HG03108 (cell line): ENCODE data around the gene NIPAL3.
"Not testable (repeated sequence)": the region's sequence is repeated elsewhere in the genome, so short reads cannot be mapped to it uniquely, and the experiment has no call there.

Source experiments
- ATAC-seq: cut with Tn5 transposase; IDR thresholded peaks from one replicate; pipeline ENCODE4 v1.9.1; 2021; ENCODE audit warnings: moderate library complexity; ENCODE audit not compliant: unreplicated experiment

The NIPAL3 gene

GRCh38 chr1:24421502-24421901 is 5.9 kb downstream of the NIPAL3 start:
- no peak for ATAC-seq

- no peak for ATAC-seq
Observed at GRCh38 chr1:24424207-24424606, 8.6 kb downstream of the NIPAL3 start.

DNA sequence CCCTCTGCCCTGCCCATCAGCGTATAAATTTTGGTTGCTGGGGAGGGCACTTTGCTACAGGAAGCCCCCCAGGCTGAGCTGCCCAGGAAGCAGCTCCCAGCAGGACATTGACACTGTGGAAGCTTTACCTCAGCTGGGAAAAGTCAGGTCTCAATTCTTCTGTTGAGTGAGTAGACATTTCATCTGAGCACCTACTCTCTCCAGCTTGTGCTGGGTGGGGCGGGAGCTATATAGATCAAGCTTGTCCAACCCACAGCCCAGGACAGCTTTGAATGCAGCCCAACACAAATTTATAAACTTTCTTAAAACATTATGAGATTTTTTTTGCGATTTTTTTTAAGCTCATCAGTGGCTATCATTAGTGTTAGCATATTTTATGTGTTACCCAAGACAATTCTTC is 9.4 kb downstream of the NIPAL3 start:
- ATAC-seq, result no peak

- no peak for ATAC-seq
Observed at GRCh38 chr1:24425441-24425840, 9.8 kb downstream of the NIPAL3 start.

DNA sequence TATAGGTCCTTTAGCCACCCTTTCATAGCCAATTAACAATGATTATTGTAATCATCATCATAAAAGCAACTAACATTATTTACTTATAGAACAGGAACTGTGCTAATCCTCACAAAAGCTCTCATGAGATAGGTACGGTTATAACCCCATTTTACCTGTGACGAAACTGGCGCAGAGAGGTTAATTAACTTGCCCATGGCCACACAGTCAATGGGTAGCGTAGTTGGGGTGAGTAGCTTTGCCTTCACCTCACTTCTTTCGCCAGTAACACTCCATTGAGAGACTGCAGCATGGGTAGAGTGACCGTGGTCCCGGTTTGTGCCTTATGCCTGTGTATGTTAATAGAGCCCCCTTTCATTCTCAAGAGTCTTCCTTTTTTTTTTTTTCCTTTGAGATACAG is 10.3 kb downstream of the NIPAL3 start:
- no peak for ATAC-seq

- ATAC-seq, result no peak
Observed at GRCh38 chr1:24426744-24427544, 11.3 kb downstream of the NIPAL3 start.

GRCh38 chr1:24427545-24427862 is 11.9 kb downstream of the NIPAL3 start:
- ATAC-seq, result no peak

GRCh38 chr1:24435782-24436365 is 20.3 kb downstream of the NIPAL3 start:
- ATAC-seq, result no peak

GRCh38 chr1:24437631-24438396 is 22.2 kb downstream of the NIPAL3 start:
- no peak for ATAC-seq

GRCh38 chr1:24438423-24438901 is 22.9 kb downstream of the NIPAL3 start:
- no peak for ATAC-seq

DNA sequence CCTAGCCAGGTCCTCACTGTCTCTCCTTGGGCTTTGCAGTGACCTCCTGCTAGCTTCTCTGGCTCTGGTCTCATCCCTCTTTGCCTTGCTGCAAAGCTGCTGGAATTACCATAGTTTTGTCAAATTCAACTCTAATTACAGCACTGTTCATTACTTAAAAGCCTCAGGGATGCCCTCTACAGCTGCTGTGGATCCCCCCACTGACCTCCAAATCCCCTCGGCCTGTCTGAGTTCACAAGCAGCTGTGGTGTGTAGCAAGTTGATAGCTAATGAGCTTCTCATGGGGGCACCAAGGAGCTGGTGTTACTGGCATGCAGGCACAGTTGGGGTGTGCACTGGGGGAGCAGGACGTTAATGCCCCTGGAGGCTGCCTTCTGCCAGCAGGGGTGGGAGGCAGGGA is 24.8 kb downstream of the NIPAL3 start:
- ATAC-seq, result no peak

DNA sequence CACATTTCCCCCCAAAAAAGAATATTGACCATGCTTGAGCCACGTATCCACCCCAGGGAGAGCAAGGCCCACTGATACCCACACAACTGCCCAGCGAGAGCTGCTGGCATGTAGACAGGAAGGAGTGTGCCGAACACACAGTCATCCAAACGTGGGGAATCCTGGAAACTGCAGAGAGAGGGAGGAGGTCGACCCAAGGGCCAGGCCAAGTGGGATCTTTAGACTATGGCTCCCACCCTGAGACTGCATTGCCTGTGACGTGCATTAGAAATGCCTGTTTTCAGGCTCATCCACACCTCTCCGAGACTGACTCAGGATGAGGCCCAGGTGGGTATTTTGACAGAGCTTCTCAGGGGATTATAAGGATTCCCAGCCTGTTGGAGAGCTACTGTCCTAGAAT is 25.9 kb downstream of the NIPAL3 start:
- ATAC-seq, result no peak

DNA sequence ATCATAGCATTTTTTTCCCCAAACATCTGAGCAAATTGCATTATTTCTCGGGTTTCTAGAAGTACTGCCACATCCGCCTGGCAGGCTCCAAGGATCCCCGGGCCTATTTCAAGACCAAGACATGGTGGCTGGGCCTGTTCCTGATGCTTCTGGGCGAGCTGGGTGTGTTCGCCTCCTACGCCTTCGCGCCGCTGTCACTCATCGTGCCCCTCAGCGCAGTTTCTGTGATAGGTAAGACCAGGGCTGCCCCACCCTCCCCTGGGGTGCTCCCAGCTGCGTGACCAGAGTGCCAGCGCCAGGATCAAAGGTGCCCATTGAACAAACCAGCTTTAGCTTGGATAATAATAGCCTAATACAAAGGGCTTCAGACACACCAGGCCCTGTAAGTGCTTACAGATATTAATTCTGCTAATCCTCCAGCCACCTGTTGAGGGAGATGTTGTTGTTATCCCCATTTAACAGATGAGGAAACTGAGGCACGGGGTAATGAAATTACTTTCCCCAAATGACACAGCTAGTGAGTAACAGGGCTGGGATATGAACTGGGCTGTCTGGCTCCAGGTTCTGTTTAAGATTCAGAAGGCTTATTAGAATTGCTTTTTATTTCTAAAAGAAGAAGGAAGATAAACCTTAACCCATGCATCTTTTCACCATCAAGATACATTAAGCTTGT is 26.5 kb downstream of the NIPAL3 start:
- no peak for ATAC-seq

GRCh38 chr1:24442764-24443163 is 27.2 kb downstream of the NIPAL3 start:
- ATAC-seq, result no peak

- no peak for ATAC-seq
Observed at GRCh38 chr1:24443241-24443656, 27.6 kb downstream of the NIPAL3 start.

DNA sequence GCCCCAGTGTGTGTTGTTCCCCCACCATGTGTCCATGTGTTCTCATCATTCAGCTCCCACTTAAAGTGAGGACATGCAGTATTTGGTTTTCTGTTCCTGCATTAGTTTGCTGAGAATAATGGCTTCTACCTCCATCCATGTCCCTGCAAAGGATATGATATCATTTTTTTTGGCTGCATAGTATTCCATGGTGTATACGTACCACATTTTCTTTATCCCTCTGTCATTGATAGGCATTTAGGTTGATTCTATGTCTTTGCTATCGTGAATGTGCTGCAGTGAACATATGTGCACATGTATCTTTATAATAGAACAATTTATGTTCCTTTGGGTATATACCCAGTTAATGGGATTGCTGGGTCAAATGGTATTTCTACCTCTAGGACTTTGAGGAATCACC is 30.8 kb downstream of the NIPAL3 start:
- not testable (repeated sequence) for ATAC-seq

- no peak for ATAC-seq
Observed at GRCh38 chr1:24450316-24450715, 34.7 kb downstream of the NIPAL3 start.

DNA sequence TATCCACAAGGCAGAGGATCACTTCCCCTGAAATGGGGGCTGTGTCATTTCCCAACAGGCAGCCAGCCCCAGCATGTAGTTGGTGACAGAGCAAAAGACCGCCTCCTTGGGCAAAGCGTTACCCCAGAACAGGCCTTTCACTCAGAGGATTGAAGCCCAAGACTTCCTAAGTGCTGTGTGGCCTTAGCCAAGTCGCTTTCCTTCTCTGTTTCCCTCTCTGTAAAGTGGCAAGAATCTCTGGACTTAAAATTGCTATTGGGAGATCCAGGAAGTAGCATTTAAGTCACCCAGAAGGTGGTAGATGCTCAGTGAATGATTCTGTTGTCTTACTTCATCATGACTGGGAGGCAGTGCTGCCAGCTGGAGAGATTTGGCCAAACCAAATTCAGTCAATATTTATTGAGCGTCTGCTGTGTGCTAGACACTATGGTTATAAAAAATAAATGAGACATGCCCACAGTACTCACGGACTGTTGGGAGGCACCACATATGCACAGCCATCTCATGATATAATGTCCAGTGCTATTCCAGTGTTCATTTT is 35.3 kb downstream of the NIPAL3 start:
- ATAC-seq, result no peak

- ATAC-seq, result no peak
Observed at GRCh38 chr1:24451746-24452145, 36.1 kb downstream of the NIPAL3 start.

DNA sequence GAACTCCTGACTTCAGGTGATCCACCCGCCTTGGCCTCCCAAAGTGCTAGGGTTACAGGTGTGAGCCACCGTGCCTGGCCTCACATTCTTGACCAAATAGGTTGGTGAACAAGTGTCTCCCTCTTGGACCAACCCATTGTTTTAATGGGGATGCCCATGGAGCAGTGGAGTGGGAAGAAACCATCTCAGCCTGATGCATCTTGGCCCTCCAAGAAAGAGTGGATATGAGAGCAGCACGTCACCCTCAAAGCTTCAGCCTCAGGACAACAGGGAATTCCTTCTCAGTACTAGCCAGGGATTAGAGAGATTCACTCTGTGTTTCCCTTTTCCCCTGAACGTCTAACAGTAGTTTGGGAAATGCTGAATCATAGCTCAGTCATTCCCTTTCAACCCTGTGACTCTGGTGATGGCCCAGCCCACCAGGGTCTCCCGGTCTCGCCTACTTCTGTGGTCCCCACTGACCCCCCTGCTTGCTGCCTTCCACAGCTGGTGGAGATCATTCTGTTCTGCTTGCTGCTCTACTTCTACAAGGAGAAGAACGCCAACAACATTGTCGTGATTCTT is 37.4 kb downstream of the NIPAL3 start:
- no peak for ATAC-seq

DNA sequence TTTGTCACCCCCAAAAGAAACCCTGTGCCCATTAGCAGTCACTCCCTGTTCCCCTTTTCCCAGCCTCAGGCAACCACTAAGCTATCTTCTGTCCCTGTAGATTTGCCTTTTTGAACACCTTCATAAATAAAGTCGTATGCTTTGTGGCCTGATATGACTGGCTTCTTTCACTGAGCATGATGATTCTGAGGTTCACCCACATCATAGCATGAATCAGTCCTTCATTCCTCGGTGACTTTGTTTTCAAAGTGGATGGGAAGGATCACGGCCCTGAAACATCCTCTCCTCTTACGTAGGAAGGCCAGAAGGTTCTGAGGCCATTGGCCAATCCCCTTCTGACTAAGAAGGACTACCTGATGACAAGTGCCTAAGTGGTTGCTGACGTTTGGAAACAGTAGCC is 39.1 kb downstream of the NIPAL3 start:
- no peak for ATAC-seq
